BE2C (cell line): Measurements from ENCODE around the gene AIPL1.

Source experiments
- DNase-seq: peaks from one replicate; pipeline ENCODE4 v3.0.0-alpha.2; 2020
- H3K27me3 ChIP-seq: fragments of 250-450 bp; sonication (Bioruptor Pico); 2 replicates; pipeline ENCODE4 v1.5.1; 2020; ENCODE audit warnings: mild to moderate bottlenecking
- H3K36me3 ChIP-seq: fragments of 250-450 bp; sonication (Bioruptor Pico); 2 replicates; pipeline ENCODE4 v1.5.1; 2020; ENCODE audit warnings: mild to moderate bottlenecking
- H3K4me1 ChIP-seq: fragments of 250-450 bp; sonication (Bioruptor Pico); 2 replicates; pipeline ENCODE4 v1.5.1; 2020
- H3K4me3 ChIP-seq: 2 replicates; pipeline ENCODE4 v1.5.1; 2011; ENCODE audit warnings: low read depth, low read length
- H3K9me3 ChIP-seq: fragments of 250-450 bp; sonication (Bioruptor Pico); 2 replicates; pipeline ENCODE4 v1.5.1; 2020
- TF ChIP-seq, protein P1 (sequence below): IDR thresholded peaks from 2 replicates; pipeline ENCODE4 v1.5.1; 2012; ENCODE audit warnings: mild to moderate bottlenecking, low read depth, low read length

Gene AIPL1

GRCh38 chr17:6453279-6454024 is 18.5 kb upstream of the AIPL1 start:
- Histone ChIP-seq H3K4me3 (no peak overlapping the region), H3K9me3 (no peaks in the 10 kb centered on the region), H3K4me1 (no peaks in the 10 kb centered on the region), H3K36me3 (no peaks in the 10 kb centered on the region; the same call in 1 of the 2 replicates), H3K27me3 (peaks cover 6% of the 10 kb centered on the region; the same call in 1 of the 2 replicates)
- DNase-seq = no peak
- TF ChIP-seq, protein P1, sequence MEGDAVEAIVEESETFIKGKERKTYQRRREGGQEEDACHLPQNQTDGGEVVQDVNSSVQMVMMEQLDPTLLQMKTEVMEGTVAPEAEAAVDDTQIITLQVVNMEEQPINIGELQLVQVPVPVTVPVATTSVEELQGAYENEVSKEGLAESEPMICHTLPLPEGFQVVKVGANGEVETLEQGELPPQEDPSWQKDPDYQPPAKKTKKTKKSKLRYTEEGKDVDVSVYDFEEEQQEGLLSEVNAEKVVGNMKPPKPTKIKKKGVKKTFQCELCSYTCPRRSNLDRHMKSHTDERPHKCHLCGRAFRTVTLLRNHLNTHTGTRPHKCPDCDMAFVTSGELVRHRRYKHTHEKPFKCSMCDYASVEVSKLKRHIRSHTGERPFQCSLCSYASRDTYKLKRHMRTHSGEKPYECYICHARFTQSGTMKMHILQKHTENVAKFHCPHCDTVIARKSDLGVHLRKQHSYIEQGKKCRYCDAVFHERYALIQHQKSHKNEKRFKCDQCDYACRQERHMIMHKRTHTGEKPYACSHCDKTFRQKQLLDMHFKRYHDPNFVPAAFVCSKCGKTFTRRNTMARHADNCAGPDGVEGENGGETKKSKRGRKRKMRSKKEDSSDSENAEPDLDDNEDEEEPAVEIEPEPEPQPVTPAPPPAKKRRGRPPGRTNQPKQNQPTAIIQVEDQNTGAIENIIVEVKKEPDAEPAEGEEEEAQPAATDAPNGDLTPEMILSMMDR = no peak

- no peaks in the 10 kb centered on the region for H3K4me1 ChIP-seq
- TF ChIP-seq, protein P1 = no peak
- H3K36me3 ChIP-seq = no peaks in the 10 kb centered on the region; the same call in 1 of the 2 replicates
- no peaks in the 10 kb centered on the region for H3K9me3 ChIP-seq
- DNase-seq = no peak
- H3K4me3 ChIP-seq = no peak overlapping the region
- peaks cover 6% of the 10 kb centered on the region; the same call in 1 of the 2 replicates for H3K27me3 ChIP-seq
These were observed 17.7 kb upstream of the AIPL1 start for GRCh38 chr17:6452471-6453266.

DNA sequence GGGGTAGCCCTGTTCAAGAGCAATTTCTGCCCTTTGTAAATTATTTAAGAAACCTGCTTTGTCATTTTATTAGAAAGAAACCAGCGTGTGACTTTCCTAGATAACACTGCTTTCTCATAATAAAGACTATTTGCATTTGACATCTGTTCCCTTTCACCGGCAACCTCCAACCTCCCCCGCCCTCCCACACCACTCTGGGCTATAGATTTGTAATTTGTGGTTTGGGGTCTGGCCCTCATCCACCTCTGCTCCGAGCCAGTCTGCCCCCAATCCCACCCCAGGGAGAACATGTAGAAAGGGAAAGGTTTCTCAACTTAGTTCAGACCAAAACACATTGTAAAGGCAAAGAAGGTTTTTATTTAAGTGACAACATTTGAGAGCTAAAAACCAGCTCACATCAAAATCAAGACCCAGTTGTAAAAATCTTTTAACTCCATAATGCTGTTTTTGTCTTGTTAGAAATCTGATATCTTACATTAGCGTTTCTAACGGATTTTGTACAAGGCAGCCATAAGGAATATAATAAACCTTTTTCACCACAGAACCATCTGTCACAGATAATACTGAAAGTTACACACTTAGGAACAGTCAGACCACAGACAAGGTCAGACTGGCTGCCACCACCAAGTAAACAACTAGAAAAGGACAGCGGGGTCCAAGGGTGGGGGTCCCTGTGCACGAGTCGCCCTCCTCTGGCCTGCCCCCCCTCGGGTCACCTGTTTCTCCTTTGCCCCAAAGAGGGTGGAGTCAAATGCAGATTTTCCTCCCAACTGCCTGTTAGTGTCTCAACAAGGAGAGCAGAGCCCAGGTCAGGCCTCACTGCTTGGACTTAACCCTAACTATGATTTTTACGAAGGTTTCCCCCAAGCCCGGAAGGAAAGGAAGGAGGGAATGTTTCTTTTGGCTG is 16.3 kb upstream of the AIPL1 start:
- Histone ChIP-seq H3K36me3 (no peaks in the 10 kb centered on the region; the same call in 1 of the 2 replicates), H3K4me1 (no peaks in the 10 kb centered on the region), H3K4me3 (no peak overlapping the region), H3K9me3 (no peaks in the 10 kb centered on the region), H3K27me3 (peaks cover 6% of the 10 kb centered on the region; the same call in 1 of the 2 replicates)
- no peak for DNase-seq
- TF ChIP-seq, protein P1 = no peak

DNA sequence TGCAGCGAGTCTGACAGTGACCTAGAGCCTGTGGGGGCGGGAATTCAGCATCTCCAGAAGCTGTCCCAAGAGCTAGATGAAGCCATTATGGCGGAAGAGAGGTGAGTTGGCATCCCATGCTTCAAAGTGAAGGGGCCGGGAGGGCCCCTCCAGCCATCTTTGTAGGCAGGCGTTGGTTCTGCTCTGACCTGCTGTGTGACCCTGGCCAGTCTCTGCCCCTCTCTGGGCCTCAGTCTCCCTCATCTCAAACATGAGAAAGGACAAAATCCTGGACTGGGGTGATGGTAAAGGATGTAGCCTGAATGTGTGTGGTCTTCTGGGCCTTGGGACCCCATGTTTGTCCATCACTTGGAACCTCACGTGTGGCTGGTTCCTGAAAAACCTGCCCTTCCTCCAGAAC is 14.4 kb upstream of the AIPL1 start:
- Histone ChIP-seq H3K9me3 (no peaks in the 10 kb centered on the region), H3K27me3 (no peaks in the 10 kb centered on the region), H3K4me1 (no peaks in the 10 kb centered on the region), H3K4me3 (no peak overlapping the region), H3K36me3 (no peaks in the 10 kb centered on the region; the same call in none of the 2 replicates)
- DNase-seq = no peak
- TF ChIP-seq, protein P1 = no peak

GRCh38 chr17:6448473-6448872 is 13.6 kb upstream of the AIPL1 start:
- Histone ChIP-seq H3K4me1 (no peaks in the 10 kb centered on the region), H3K27me3 (no peaks in the 10 kb centered on the region), H3K9me3 (no peaks in the 10 kb centered on the region), H3K4me3 (no peak overlapping the region), H3K36me3 (no peaks in the 10 kb centered on the region; the same call in none of the 2 replicates)
- TF ChIP-seq, protein P1 = no peak
- DNase-seq = no peak
